HepG2 (cell line): ENCODE measurements around the gene PRKG1. TPM values are rescaled to one million over a fixed set of nuclear protein-coding genes. Genes with fewer than 3 reads are reported as not detected.

Experiments
- AHDC1 ChIP-seq: sonication (generic); formaldehyde crosslinking; IDR thresholded peaks from 2 replicates; pipeline ENCODE4 v1.5.1; 2020; ENCODE audit warnings: mild to moderate bottlenecking, missing genetic modification reagents, borderline replicate concordance
- FOXC1 ChIP-seq: sonication (generic); formaldehyde crosslinking; IDR thresholded peaks from 2 replicates; pipeline ENCODE4 v1.8.0; 2022; ENCODE audit warnings: mild to moderate bottlenecking, missing genetic modification reagents, borderline replicate concordance
- KAT8 ChIP-seq: IDR thresholded peaks from 2 replicates; pipeline ENCODE4 v1.6.1; 2016; ENCODE audit warnings: missing genetic modification reagents, missing compliant biosample characterization
- KMT2B ChIP-seq: IDR thresholded peaks from 2 replicates; pipeline ENCODE4 v1.6.1; 2016; ENCODE audit warnings: missing genetic modification reagents, missing compliant biosample characterization
- MAX ChIP-seq: IDR thresholded peaks from 2 replicates; pipeline ENCODE4 v1.6.1; 2012; ENCODE audit warnings: inconsistent platforms
- PATZ1 ChIP-seq: sonication (generic); formaldehyde crosslinking; IDR thresholded peaks from 2 replicates; pipeline ENCODE4 v1.4.0; 2020; ENCODE audit warnings: missing genetic modification reagents
- PAXIP1 ChIP-seq: sonication (generic); formaldehyde crosslinking; conservative IDR thresholded peaks from 2 replicates; pipeline ENCODE4 v1.4.0; 2020; ENCODE audit warnings: mild to moderate bottlenecking, missing genetic modification reagents, moderate library complexity
- ZNF687 ChIP-seq: sonication (generic); formaldehyde crosslinking; IDR thresholded peaks from 2 replicates; pipeline ENCODE4 v1.5.1; 2020; ENCODE audit warnings: mild to moderate bottlenecking, missing genetic modification reagents, moderate library complexity
- polyA plus RNA-seq, 8 experiments: library from polyadenylated mRNA; depleted of rRNA in 3 of 8; stranded (reverse) in 7 of 8; unstranded in 1 of 8; fragments of >200 nt; fragmentation: Illumina TruSeq in 4 of 8; extraction: Trizol in 4 of 8; gene quantifications; 2 replicates each; pipeline versions ENCODE4 v1.2.1 to v1.2.3, GENCODE V29; 2011 to 2016; ENCODE audit warnings: low read depth in 4 of 8, missing spikeins in 1 of 8, mixed read lengths in 1 of 8; ENCODE audit not compliant: insufficient read depth in 1 of 8
- total RNA-seq, 5 experiments: library from RNA; depleted of rRNA; stranded (reverse); fragments of >200 nt; fragmentation: Illumina TruSeq; extraction: Trizol; gene quantifications; 2 replicates each; pipeline ENCODE4 v1.2.3, GENCODE V29; 2016; ENCODE audit warnings: low read depth in 1 of 5
- TF ChIP-seq, protein P1 (sequence below): IDR thresholded peaks from 2 replicates; pipeline ENCODE4 v1.6.1; 2016

Gene PRKG1
- total and polyA plus RNA-seq, 2 of the 13 experiments (the other 11 are each of a cell fraction or from before 2014, with no cell fraction given) = 0.01 TPM; not detected in 1

GRCh38 chr10:52308251-52309031 lies 1234.2 kb downstream of the PRKG1 start (continued):
- peak; percentile 90 for TF ChIP-seq ZNF687 (CRISPR knock-in tag)
- TF ChIP-seq KMT2B = peak; percentile 48
- TF ChIP-seq PATZ1 (CRISPR knock-in tag) = peak; percentile 23; the same call in 1 of the 2 replicates
- peak; percentile 78; the same call in 1 of the 2 replicates for TF ChIP-seq AHDC1 (CRISPR knock-in tag)
- TF ChIP-seq MAX = peak; percentile 83
- TF ChIP-seq KAT8 (CRISPR knock-in tag) = peak; percentile 50; the same call in 1 of the 2 replicates
- TF ChIP-seq FOXC1 (CRISPR knock-in tag) = peak; percentile 91
- TF ChIP-seq, protein P1, sequence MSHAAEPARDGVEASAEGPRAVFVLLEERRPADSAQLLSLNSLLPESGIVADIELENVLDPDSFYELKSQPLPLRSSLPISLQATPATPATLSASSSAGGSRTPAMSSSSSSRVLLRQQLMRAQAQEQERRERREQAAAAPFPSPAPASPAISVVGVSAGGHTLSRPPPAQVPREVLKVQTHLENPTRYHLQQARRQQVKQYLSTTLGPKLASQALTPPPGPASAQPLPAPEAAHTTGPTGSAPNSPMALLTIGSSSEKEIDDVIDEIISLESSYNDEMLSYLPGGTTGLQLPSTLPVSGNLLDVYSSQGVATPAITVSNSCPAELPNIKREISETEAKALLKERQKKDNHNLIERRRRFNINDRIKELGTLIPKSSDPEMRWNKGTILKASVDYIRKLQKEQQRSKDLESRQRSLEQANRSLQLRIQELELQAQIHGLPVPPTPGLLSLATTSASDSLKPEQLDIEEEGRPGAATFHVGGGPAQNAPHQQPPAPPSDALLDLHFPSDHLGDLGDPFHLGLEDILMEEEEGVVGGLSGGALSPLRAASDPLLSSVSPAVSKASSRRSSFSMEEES = no peak
- TF ChIP-seq PAXIP1 (CRISPR knock-in tag) = peak; percentile 38
